NCI-H146 treated with DMSO at 0.1 percent for 48 hours (cell line): ENCODE data around the gene PTPDC1.
A peak's percentile ranks its signal among the peaks of the same experiment; 100 is the strongest.

Experiments
- DNase-seq: peaks from one replicate; lab custom pipeline; 2025; ENCODE audit not compliant: unreplicated experiment; lab: John Stamatoyannopoulos, UW

PTPDC1 gene

GRCh38 chr9:94084314-94084713, at the start of gene PTPDC1:
Gene PTPDC1 (plus strand): TSS chr9:94084464. CDS start chr9:94084531, 67 bp downstream.
- no peak for DNase-seq

- DNase-seq = no peak
These were observed 49.8 kb upstream of the PTPDC1 start for GRCh38 chr9:94034511-94034910.

- no peak for DNase-seq
These were observed 44.5 kb upstream of the PTPDC1 start for GRCh38 chr9:94039786-94040185.

DNA sequence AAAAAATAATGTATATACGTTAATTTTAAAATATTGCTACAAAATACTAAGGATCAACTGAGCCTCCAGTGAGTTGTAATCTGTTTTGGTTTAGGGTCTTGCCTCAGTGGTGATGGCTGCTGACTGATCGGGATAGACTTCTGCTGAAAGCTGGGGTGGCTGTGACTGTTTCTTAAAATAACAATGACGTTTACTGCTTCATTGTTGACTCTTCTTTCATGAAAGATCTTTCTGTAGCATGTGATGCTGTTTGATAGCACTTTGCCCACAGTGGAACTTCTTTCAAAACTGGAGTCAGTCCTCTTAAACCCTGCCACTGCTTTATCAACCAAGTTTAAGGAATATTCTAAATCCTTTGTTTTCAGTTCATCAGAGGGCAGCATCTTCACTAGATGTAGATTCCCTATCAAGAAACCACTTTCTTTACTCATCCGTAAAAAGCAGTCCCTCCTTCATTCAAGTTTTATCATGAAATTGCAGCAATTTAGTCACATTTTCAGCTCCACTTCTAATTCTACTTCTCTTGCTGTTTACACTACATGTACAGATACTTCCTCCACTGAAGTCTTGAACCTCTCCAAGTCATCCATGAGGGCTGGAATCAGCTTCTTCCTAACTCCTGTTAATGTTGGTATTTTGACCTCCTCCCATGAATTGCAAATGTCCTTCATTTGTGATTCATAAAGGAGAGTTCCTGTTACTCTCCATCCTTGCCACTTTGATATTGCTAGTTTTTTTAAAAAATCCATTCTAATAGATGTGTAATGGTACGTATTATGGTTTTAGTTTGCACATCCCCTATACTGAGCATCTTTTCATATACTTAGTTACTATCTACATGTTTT, 41.5 kb upstream of the PTPDC1 start:
- DNase-seq = no peak

DNA sequence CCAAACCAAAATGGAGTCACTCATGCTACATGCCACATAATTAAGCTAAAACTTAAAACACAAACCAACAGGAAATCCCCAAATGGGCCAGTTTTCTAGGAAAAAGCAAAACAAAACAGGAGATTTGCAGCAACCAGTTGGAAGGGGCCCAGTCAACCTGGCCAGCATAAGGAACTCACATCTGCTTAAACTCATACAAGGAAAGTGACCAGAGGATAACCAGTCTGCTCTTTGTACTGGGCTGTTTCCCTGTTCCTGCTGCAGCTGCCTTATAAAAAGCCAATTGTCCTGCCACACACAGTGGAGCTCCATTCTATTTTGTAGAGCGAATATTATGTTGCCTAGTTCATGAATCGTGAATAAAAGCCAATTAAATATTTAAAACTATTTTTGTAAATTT, 29.5 kb upstream of the PTPDC1 start:
- no peak for DNase-seq

DNA sequence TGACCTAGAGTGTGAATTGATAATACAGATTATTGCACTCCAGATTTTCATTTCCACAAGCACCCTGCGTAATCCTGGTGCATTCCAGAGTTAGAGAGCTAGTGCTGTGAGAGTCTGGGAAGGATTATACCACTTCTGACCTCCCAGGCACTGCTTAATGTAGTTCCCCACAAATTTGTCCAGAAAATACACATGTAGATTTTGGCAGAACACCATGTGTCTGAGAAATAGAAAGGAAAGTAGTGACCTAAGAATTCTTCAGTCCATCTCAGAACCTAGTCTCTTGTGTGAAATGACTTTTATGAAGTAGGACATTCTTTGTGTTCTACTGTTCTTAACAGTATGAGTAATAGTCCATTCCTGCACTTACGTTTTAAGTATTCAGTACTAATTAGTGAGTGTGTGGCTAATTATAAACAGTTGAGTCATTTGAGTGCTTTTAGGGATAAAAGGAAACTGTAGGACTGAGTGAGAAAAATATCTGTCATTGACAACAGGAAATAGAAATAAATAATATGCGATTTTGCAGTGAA, 27.8 kb upstream of the PTPDC1 start:
- no peak for DNase-seq

DNA sequence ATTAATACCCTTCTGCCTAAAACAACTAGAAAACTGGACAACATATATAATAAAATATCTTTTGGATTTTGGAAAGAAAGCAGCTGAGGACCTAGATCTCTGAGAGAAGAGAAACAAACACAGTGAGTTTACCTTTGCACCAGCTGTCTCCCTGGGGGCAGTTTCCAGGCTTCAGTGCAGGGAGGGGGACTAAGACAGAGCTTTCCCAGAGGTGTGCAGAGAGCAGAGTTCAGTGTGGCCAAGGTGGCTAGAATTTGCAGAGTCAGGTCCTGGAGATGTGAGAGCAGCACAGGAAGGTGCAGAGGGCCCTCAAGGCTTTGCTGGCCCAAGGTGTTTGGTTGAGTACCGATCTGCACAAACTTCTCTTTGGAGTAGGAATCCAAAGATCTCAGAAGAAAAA, 26.3 kb upstream of the PTPDC1 start:
- DNase-seq = peak; percentile 3

DNA sequence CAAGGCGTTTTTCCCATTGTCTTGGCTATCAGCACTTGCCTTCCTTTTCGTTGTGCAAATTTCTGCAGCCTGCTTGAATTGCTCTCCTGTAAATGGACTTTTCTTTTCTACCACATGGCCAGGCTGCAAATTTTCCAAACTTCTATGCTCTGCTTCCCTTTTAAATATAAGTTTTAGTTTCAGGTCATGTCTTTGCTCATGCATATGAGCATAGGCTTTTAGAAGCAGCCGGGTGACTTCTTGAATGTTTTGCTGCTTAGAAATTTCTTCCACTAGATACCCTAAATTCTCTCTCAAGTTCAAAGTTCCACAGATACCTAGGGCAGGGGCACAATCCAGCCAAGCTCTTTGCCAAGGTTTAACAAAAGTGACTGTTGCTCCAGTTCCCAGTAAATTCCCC, 22.4 kb upstream of the PTPDC1 start:
- no peak for DNase-seq

- DNase-seq = peak; percentile 43
These were observed 18.7 kb upstream of the PTPDC1 start for GRCh38 chr9:94065535-94065961.

DNA sequence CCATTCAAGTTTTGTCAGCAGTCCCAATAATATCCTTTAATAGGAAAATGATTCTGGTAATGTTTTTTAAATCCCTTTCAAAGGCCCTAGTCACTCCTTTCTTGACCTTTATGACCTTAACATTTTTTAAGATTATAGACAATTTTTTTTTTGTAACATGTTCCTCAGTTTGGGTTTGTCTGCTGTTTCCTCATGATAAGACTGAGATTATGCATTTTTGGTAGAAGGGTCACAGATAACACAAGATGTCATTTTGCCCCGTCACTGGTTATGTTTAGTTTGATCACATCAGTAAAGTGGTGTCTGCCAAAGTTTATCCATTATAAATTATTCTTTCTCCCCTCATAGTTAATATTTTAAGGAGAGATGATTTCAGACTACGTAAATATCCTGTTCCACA, 16.0 kb upstream of the PTPDC1 start:
- no peak for DNase-seq

DNA sequence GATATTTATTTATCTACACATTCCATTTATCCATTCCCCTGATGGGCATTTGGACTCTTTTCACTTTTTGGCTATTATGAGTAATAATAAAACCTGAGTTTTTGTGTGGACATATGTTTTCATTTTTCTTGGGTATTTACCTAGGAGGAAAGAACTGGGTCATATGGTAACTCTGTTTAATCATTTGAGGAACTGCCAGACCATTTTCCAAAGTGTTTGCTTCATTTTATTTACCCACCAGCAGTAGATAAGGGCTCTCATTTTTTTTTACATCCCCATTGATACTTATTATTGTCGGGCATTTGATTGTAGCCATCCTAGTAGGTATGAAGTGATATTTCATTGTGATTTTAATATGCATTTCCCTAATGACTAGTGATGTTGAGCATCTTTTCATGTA, 7.7 kb upstream of the PTPDC1 start:
- peak; percentile 19 for DNase-seq

GRCh38 chr9:94078086-94078485, 6.2 kb upstream of the PTPDC1 start:
- DNase-seq = no peak

- no peak for DNase-seq
These were observed 5.0 kb upstream of the PTPDC1 start for GRCh38 chr9:94079236-94079635.

DNA sequence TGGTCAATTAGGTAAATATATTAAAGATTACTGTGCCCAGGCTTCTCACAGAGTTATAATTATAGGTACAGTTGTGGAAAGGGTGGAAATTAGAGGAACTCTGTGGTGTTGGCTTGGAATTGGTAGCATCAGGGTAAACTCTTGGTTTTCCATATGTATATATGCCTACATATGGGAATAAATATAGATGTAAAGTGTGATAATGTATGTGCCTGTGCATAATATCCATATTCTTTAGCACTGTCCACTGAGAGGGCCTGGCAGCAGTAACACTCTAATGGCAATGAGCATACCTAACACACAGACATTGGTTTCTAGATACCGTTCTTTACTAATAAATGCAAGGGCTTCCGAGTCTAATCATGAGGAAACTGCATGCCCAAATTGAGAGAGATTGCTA, 4.0 kb upstream of the PTPDC1 start:
- no peak for DNase-seq

DNA sequence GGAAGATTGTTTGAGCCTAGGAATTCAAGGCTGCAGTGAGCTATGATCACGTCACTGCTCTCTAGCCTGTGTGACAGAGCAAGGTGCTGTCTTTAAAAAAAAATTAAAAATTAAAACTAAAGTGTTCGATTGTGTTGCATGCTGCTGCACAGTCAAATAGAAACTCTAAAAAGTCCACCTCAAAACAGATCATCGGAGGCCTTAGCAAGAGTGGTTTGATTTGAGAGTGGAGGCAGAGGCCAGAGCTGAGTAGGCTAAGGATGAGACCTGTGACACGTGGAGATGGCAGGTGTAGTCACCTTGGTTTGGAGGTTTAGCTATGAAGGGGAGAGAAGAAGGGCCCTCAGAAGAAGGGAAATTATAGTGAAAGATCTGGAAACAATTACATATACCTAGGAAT, 2.8 kb upstream of the PTPDC1 start:
- no peak for DNase-seq

DNA sequence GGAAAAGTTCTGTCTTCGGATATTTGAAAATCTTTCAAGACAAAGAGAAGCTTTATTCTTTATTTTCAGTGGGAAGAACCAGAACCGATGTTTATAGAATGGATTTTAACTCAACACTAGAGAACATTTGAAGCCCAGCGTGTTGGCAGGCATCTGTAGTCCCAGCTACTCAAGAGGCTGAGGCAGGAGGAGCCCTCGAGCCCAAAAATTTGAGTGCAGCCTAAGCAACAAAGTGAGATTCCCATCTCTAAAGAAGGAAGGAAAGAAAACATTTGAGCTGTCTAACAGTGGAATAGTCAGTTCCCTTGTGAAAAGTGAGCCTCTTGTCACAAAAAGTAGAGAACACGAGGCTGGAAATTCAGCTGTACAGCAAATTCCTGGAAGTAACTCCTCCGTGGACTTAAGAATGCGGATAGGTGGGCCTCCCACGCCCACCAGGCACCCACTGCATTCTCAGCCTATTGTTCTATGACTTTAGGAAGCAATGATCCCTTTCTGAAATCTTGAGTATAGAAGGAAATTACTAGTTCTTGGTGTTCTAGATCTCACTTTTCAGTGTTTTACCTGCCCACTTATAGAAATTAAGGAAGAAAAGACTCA, 2.3 kb upstream of the PTPDC1 start:
- DNase-seq = no peak

GRCh38 chr9:94082553-94082952, 1.7 kb upstream of the PTPDC1 start:
- DNase-seq = no peak

- DNase-seq = no peak
These were observed 1.3 kb upstream of the PTPDC1 start for GRCh38 chr9:94082956-94083355.

GRCh38 chr9:94083384-94083783, 880 bp upstream of the PTPDC1 start:
- no peak for DNase-seq

- DNase-seq = no peak
These were observed 887 bp downstream of the PTPDC1 start for GRCh38 chr9:94085062-94085639.

DNA sequence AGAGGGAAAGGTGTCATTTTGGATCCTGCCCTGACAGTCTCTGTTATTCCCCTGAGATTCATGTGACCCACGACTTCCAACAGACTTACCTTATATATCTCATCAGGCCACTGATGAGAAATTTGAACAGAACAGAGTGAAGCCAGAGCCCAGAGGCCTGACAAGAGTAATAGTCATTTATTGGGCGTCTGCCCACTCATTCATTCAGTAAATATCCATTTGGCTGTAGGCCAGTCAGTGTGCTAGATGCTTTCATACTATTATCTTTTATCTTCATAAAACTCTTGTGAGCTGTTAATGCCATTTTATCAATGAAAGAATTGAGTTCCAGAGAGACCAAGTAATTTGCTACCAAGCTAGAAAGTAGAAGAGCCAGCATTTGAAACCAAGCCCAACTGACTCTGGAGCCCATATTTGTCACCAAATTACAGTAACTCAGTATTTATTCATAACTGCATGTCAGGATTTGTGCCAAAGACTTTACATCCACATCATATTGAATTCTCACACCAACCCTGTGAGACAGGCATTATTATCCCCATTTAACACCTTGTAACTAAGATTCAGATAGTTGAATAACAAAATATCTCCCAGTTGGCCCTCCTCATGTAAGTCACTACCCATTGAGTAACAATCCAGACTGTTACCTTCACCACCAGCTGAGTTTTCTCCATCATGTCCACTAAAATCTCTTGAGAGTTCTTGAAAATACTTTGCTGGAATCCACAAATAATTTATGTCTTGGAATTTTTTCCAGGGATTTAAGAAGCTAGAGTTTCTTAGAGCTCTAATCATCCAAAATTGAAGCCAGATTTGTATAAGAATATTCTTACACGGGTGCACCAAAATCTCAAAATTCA, 2.5 kb downstream of the PTPDC1 start:
- DNase-seq = no peak
